Fibroblast of the conjunctiva (primary cell): ENCODE results near the gene TRAPPC6A.

Experiments used
- DNase-seq: peaks from one replicate; pipeline ENCODE4 v3.0.0-alpha.2; 2010; ENCODE audit warnings: low read depth

Gene TRAPPC6A

GRCh38 chr19:45186509-45187334 lies 8.7 kb upstream of the TRAPPC6A start:
- no peak for DNase-seq

- no peak for DNase-seq
These were observed 6.1 kb upstream of the TRAPPC6A start for GRCh38 chr19:45184115-45184514.

GRCh38 chr19:45182758-45183157 lies 4.7 kb upstream of the TRAPPC6A start:
- no peak for DNase-seq

- no peak for DNase-seq
These were observed 2.9 kb upstream of the TRAPPC6A start for GRCh38 chr19:45180936-45181335.

GRCh38 chr19:45179892-45180370 lies 1.9 kb upstream of the TRAPPC6A start:
- no peak for DNase-seq

- DNase-seq: no peak
These were observed 1.2 kb upstream of the TRAPPC6A start for GRCh38 chr19:45179072-45179891.

GRCh38 chr19:45178262-45179071 lies 430 bp upstream of the TRAPPC6A start, which contains the start of gene BLOC1S3:
BLOC1S3 (plus strand) TSS chr19:45178784; CDS start chr19:45179297, 513 bp downstream.
- DNase-seq: peak; percentile 100

GRCh38 chr19:45175515-45176345 lies 2.3 kb downstream of the TRAPPC6A start:
- DNase-seq: no peak

GRCh38 chr19:45173816-45174215 lies 4.2 kb downstream of the TRAPPC6A start:
- DNase-seq: no peak

- no peak for DNase-seq
These were observed 5.3 kb downstream of the TRAPPC6A start for GRCh38 chr19:45172611-45173208.

- no peak for DNase-seq
These were observed 5.9 kb downstream of the TRAPPC6A start for GRCh38 chr19:45172173-45172572.

- DNase-seq: no peak
These were observed 6.8 kb downstream of the TRAPPC6A start for GRCh38 chr19:45171211-45171623.

- DNase-seq: no peak
These were observed 7.6 kb downstream of the TRAPPC6A start for GRCh38 chr19:45170146-45171106.

- no peak for DNase-seq
These were observed 8.4 kb downstream of the TRAPPC6A start for GRCh38 chr19:45169602-45170001.

GRCh38 chr19:45168767-45169351 lies 9.2 kb downstream of the TRAPPC6A start:
- DNase-seq: no peak

- DNase-seq: no peak
These were observed 11.2 kb downstream of the TRAPPC6A start for GRCh38 chr19:45166723-45167252.

GRCh38 chr19:45164577-45165335 lies 13.3 kb downstream of the TRAPPC6A start:
- DNase-seq: peak; percentile 30
